GM12892 (cell line): ENCODE results near the gene PSMG4.

Experiments
- POLR2A ChIP-seq: IDR thresholded peaks from 2 replicates; pipeline ENCODE4 v1.6.1; 2011; ENCODE audit warnings: low read depth, low read length, control low read depth
- POLR2AphosphoS5 ChIP-seq: IDR thresholded peaks from 2 replicates; pipeline ENCODE4 v1.6.1; 2011; ENCODE audit warnings: low read depth, low read length, control low read depth
- TAF1 ChIP-seq: IDR thresholded peaks from 2 replicates; pipeline ENCODE4 v1.6.1; 2011; ENCODE audit warnings: low read depth, mild to moderate bottlenecking, control low read depth, low read length, borderline replicate concordance

DNA sequence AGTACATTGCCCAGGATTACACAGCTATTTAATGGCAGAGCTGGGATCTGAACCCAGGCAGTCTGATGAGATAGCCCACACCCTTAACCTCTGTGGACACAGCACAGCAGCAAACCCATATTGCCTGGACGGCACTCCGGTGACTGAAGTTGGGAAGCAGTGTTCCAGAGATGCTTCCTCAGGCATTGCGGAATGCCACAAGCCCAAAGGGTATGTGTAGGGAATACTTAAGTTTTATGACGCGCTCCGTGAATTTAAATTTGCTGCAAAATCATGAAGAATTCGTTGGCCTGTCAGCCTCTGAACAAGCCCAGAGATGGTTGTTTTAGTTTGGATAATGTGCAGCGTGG is 46.4 kb downstream of the PSMG4 start:
- TF ChIP-seq POLR2A (no peak), TAF1 (no peak), POLR2AphosphoS5 (no peak)
